ENCODE data around the gene FNDC3B. TPM values are rescaled to one million over a fixed set of nuclear protein-coding genes. Genes with fewer than 3 reads are reported as not detected.

The FNDC3B gene
- total and polyA plus RNA-seq, 9 of the 15 experiments (the other 6 are each of a cell fraction or from before 2014, with no cell fraction given), result 7.0 to 35.8 (median 16.2) TPM

DNA sequence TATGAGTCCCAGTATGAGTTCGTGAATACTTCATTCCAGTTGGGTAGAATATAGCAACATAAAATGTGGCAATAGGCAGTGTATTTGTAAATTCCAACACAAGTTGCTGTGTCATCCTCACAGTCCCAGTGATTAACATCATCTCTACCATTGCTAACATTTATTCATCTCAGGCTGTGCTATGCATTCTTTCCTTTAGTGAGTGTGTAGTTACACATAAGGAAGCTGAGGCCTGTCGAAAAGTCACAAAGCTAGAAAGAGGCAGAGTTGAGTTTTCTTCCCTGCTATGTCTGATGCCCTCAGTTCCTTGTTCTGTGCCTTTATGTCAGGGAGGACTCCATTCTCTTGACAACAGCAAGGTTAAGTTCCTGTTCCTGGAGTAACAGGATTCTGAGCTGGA, 96.4 kb downstream of the FNDC3B start (continued):
- TF ChIP-seq, protein P1, sequence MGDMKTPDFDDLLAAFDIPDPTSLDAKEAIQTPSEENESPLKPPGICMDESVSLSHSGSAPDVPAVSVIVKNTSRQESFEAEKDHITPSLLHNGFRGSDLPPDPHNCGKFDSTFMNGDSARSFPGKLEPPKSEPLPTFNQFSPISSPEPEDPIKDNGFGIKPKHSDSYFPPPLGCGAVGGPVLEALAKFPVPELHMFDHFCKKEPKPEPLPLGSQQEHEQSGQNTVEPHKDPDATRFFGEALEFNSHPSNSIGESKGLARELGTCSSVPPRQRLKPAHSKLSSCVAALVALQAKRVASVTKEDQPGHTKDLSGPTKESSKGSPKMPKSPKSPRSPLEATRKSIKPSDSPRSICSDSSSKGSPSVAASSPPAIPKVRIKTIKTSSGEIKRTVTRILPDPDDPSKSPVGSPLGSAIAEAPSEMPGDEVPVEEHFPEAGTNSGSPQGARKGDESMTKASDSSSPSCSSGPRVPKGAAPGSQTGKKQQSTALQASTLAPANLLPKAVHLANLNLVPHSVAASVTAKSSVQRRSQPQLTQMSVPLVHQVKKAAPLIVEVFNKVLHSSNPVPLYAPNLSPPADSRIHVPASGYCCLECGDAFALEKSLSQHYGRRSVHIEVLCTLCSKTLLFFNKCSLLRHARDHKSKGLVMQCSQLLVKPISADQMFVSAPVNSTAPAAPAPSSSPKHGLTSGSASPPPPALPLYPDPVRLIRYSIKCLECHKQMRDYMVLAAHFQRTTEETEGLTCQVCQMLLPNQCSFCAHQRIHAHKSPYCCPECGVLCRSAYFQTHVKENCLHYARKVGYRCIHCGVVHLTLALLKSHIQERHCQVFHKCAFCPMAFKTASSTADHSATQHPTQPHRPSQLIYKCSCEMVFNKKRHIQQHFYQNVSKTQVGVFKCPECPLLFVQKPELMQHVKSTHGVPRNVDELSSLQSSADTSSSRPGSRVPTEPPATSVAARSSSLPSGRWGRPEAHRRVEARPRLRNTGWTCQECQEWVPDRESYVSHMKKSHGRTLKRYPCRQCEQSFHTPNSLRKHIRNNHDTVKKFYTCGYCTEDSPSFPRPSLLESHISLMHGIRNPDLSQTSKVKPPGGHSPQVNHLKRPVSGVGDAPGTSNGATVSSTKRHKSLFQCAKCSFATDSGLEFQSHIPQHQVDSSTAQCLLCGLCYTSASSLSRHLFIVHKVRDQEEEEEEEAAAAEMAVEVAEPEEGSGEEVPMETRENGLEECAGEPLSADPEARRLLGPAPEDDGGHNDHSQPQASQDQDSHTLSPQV (IDR thresholded peaks at IDR 0.05), result peak; percentile 66

DNA sequence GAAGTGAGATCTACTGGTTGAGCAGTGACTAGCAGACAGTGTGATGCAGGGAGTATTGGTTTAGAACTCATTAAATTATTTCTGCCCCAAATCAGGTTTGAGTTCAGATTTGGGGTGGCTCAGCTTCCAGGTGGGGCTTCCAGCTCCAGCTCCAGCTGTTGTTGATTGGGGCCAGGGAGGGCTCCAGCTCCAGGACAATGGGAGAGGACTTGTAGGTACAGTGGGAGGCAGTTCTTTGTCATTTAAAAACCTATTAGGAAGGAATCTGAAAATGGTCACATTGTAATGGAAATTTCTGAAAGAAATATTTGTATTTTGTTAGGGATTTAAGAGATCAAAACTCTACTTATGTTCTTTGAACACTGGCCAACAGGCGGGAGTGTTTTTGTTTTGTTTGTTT, 97.0 kb downstream of the FNDC3B start:
- Histone ChIP-seq H3K4me1 (replicated peaks in 1 of 2; ENCODE audit: control insufficient read depth in 2 of 2, insufficient read depth in 2 of 2, low read length in 2 of 2) (peaks cover 2 to 51% of the 10 kb centered on the region in 2 experiments; a peak in 4 of 5 replicates), H3K9ac (ENCODE audit: insufficient read depth in 1 of 2, low read depth in 2 of 2, low read length in 2 of 2) (no peak overlapping the region), H3K27ac (ENCODE audit: extremely low read depth, low read depth, low read length) (no peak overlapping the region), H4K20me1 (replicated peaks; ENCODE audit: control insufficient read depth, insufficient read depth, low read length) (no peaks in the 10 kb centered on the region), H3K9me3 (replicated peaks; ENCODE audit: control insufficient read depth, insufficient read depth, low read depth, low read length) (no peaks in the 10 kb centered on the region), H3K79me2 (ENCODE audit: control insufficient read depth, insufficient read depth, low read length) (peaks cover 53% of the 10 kb centered on the region), H3K9me1 (ENCODE audit: control insufficient read depth, insufficient read depth, low read length) (peaks cover 3% of the 10 kb centered on the region), H3K4me2 (ENCODE audit: insufficient read depth, low read length) (no peak overlapping the region), H3K36me3 (ENCODE audit: control insufficient read depth, insufficient read depth, low read length) (peaks cover 21% of the 10 kb centered on the region), H2AFZ (ENCODE audit: low read depth, low read length) (no peak overlapping the region), H3K27me3 (ENCODE audit: control insufficient read depth in 2 of 2, insufficient read depth in 2 of 2, low read length in 2 of 2) (no peaks in the 10 kb centered on the region), H3K4me3 (no peak overlapping the region)
- DNase-seq (ENCODE audit: extremely low read depth in 1 of 4, low spot score in 3 of 4) (no peak), FAIRE-seq (no peak), ATAC-seq (no peak)
- intact Hi-C loops (cut with micrococcal nuclease), result no loop called here
- in situ Hi-C loops (cut with MboI), result no loop called here
- BruUV-seq (replicated peaks), result no TSS peak
- POLR2A ChIA-PET, result no interaction called here
- 82% methylated on average over 1 of the region's 1 CpG for WGBS (ENCODE audit: insufficient coverage, low coverage, missing lambda C conversion rate)
- TF ChIP-seq, protein P1 (IDR thresholded peaks at IDR 0.05), result no peak
- TF ChIP-seq IFI16 (CRISPR knock-in tag; IDR thresholded peaks at IDR 0.05) (no peak), CHD4 (IDR thresholded peaks at IDR 0.05; ENCODE audit: insufficient read depth, insufficient replicate concordance, low read depth, low read length, poor library complexity, severe bottlenecking) (no peak), ZNF695 (CRISPR knock-in tag; IDR thresholded peaks at IDR 0.05) (no peak), TBL1XR1 (IDR thresholded peaks at IDR 0.05; ENCODE audit: low read length in 2 of 2) (no peak), ERF (CRISPR knock-in tag; IDR thresholded peaks at IDR 0.05) (no peak)
- TF ChIP-seq, protein P2, sequence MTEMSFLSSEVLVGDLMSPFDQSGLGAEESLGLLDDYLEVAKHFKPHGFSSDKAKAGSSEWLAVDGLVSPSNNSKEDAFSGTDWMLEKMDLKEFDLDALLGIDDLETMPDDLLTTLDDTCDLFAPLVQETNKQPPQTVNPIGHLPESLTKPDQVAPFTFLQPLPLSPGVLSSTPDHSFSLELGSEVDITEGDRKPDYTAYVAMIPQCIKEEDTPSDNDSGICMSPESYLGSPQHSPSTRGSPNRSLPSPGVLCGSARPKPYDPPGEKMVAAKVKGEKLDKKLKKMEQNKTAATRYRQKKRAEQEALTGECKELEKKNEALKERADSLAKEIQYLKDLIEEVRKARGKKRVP (CRISPR knock-in tag; IDR thresholded peaks at IDR 0.05), result no peak
- CTCF ChIA-PET (ENCODE audit: low intra/inter-chr PET ratio), result no interaction called here
